ENCODE data around the gene DCAKD. TPM values are rescaled to one million over a fixed set of nuclear protein-coding genes. Genes with fewer than 3 reads are reported as not detected.

Gene DCAKD
- polyA plus RNA-seq, 4 donors, result 4.2 to 22.5 (median 11.4) TPM

GRCh38 chr17:45091778-45092425 is 40.5 kb upstream of the DCAKD start:
- H3K9me3 ChIP-seq (ENCODE audit: control insufficient read depth in 2 of 2, insufficient read depth in 1 of 2, low read depth in 1 of 2, low read length in 1 of 2), result no peaks in the 10 kb centered on the region
- FAIRE-seq (no peak), DNase-seq (no peak)
- H3K4me1 ChIP-seq (ENCODE audit: control insufficient read depth in 3 of 3, insufficient read depth in 2 of 3, low read depth in 1 of 3, low read length in 2 of 3), result no peaks in the 10 kb centered on the region
- WGBS, 3 donors, result 85 to 90% (median 87%) methylated on average over 11 of the region's 11 CpGs
- H3K4me3 ChIP-seq (ENCODE audit: low read depth in 1 of 3, low read length in 3 of 3), result no peak overlapping the region
- peaks cover 27 to 88% (median 38%) of the 10 kb centered on the region in 3 donors for H3K36me3 ChIP-seq (ENCODE audit: control insufficient read depth in 3 of 3, insufficient read depth in 2 of 3, low read depth in 1 of 3, low read length in 3 of 3)
- H3K27ac ChIP-seq (ENCODE audit: low read depth in 1 of 3, low read length in 2 of 3), result peak overlapping the region in 1 of 3 donors; percentile 52
- H3K27me3 ChIP-seq (ENCODE audit: control insufficient read depth in 3 of 3, insufficient read depth in 3 of 3, low read length in 3 of 3), result no peaks in the 10 kb centered on the region

GRCh38 chr17:45090711-45091110 is 39.3 kb upstream of the DCAKD start:
- Histone ChIP-seq H3K36me3 (ENCODE audit: control insufficient read depth in 3 of 3, insufficient read depth in 2 of 3, low read depth in 1 of 3, low read length in 3 of 3) (peaks cover 19 to 88% (median 28%) of the 10 kb centered on the region in 3 donors), H3K27me3 (ENCODE audit: control insufficient read depth in 3 of 3, insufficient read depth in 3 of 3, low read length in 3 of 3) (no peaks in the 10 kb centered on the region), H3K4me1 (ENCODE audit: control insufficient read depth in 3 of 3, insufficient read depth in 2 of 3, low read depth in 1 of 3, low read length in 2 of 3) (no peaks in the 10 kb centered on the region), H3K4me3 (ENCODE audit: low read depth in 1 of 3, low read length in 3 of 3) (no peak overlapping the region), H3K27ac (ENCODE audit: low read depth in 1 of 3, low read length in 2 of 3) (no peak overlapping the region), H3K9me3 (ENCODE audit: control insufficient read depth in 2 of 2, insufficient read depth in 1 of 2, low read depth in 1 of 2, low read length in 1 of 2) (no peaks in the 10 kb centered on the region)
- 79 to 90% (median 90%) methylated on average over 3 of the region's 3 CpGs for WGBS, 3 donors
- FAIRE-seq (no peak), DNase-seq (no peak)

GRCh38 chr17:45088741-45089140 is 37.3 kb upstream of the DCAKD start:
- no peak overlapping the region for H3K27ac ChIP-seq (ENCODE audit: low read depth in 1 of 3, low read length in 2 of 3)
- no peak for DNase-seq
- 83 to 91% (median 87%) methylated on average over 3 of the region's 3 CpGs for WGBS, 3 donors
- no peaks in the 10 kb centered on the region for H3K4me1 ChIP-seq (ENCODE audit: control insufficient read depth in 3 of 3, insufficient read depth in 2 of 3, low read depth in 1 of 3, low read length in 2 of 3)
- no peak overlapping the region for H3K4me3 ChIP-seq (ENCODE audit: low read depth in 1 of 3, low read length in 3 of 3)
- peaks cover 15 to 78% (median 26%) of the 10 kb centered on the region in 3 donors for H3K36me3 ChIP-seq (ENCODE audit: control insufficient read depth in 3 of 3, insufficient read depth in 2 of 3, low read depth in 1 of 3, low read length in 3 of 3)
- H3K9me3 ChIP-seq (ENCODE audit: control insufficient read depth in 2 of 2, insufficient read depth in 1 of 2, low read depth in 1 of 2, low read length in 1 of 2), result no peaks in the 10 kb centered on the region
- no peak for FAIRE-seq
- H3K27me3 ChIP-seq (ENCODE audit: control insufficient read depth in 3 of 3, insufficient read depth in 3 of 3, low read length in 3 of 3), result no peaks in the 10 kb centered on the region

GRCh38 chr17:45087978-45088377 is 36.5 kb upstream of the DCAKD start:
- Histone ChIP-seq H3K36me3 (ENCODE audit: control insufficient read depth in 3 of 3, insufficient read depth in 2 of 3, low read depth in 1 of 3, low read length in 3 of 3) (peaks cover 9 to 76% (median 22%) of the 10 kb centered on the region in 3 donors), H3K9me3 (ENCODE audit: control insufficient read depth in 2 of 2, insufficient read depth in 1 of 2, low read depth in 1 of 2, low read length in 1 of 2) (no peaks in the 10 kb centered on the region), H3K27me3 (ENCODE audit: control insufficient read depth in 3 of 3, insufficient read depth in 3 of 3, low read length in 3 of 3) (no peaks in the 10 kb centered on the region), H3K4me3 (ENCODE audit: low read depth in 1 of 3, low read length in 3 of 3) (no peak overlapping the region), H3K4me1 (ENCODE audit: control insufficient read depth in 3 of 3, insufficient read depth in 2 of 3, low read depth in 1 of 3, low read length in 2 of 3) (no peaks in the 10 kb centered on the region), H3K27ac (ENCODE audit: low read depth in 1 of 3, low read length in 2 of 3) (no peak overlapping the region)
- FAIRE-seq, result no peak
- DNase-seq, result no peak
- 69 to 88% (median 75%) methylated on average over 4 to 5 of the region's 5 CpGs for WGBS, 3 donors

GRCh38 chr17:45087504-45087975 is 36.1 kb upstream of the DCAKD start:
- no peak overlapping the region for H3K27ac ChIP-seq (ENCODE audit: low read depth in 1 of 3, low read length in 2 of 3)
- DNase-seq (no peak), FAIRE-seq (no peak)
- no peak overlapping the region for H3K4me3 ChIP-seq (ENCODE audit: low read depth in 1 of 3, low read length in 3 of 3)
- no peaks in the 10 kb centered on the region for H3K9me3 ChIP-seq (ENCODE audit: control insufficient read depth in 2 of 2, insufficient read depth in 1 of 2, low read depth in 1 of 2, low read length in 1 of 2)
- 21 to 56% (median 42%) methylated on average over 3 of the region's 3 CpGs for WGBS, 3 donors
- H3K4me1 ChIP-seq (ENCODE audit: control insufficient read depth in 3 of 3, insufficient read depth in 2 of 3, low read depth in 1 of 3, low read length in 2 of 3), result no peaks in the 10 kb centered on the region
- no peaks in the 10 kb centered on the region for H3K27me3 ChIP-seq (ENCODE audit: control insufficient read depth in 3 of 3, insufficient read depth in 3 of 3, low read length in 3 of 3)
- H3K36me3 ChIP-seq (ENCODE audit: control insufficient read depth in 3 of 3, insufficient read depth in 2 of 3, low read depth in 1 of 3, low read length in 3 of 3), result peaks cover 9 to 77% (median 22%) of the 10 kb centered on the region in 3 donors

- WGBS, 3 donors, result 70 to 85% (median 75%) methylated on average over 6 of the region's 6 CpGs
- FAIRE-seq (no peak), DNase-seq (no peak)
- Histone ChIP-seq H3K4me3 (ENCODE audit: low read depth in 1 of 3, low read length in 3 of 3) (no peak overlapping the region), H3K27me3 (ENCODE audit: control insufficient read depth in 3 of 3, insufficient read depth in 3 of 3, low read length in 3 of 3) (no peaks in the 10 kb centered on the region), H3K36me3 (ENCODE audit: control insufficient read depth in 3 of 3, insufficient read depth in 2 of 3, low read depth in 1 of 3, low read length in 3 of 3) (peaks cover 13 to 77% (median 22%) of the 10 kb centered on the region in 3 donors), H3K27ac (ENCODE audit: low read depth in 1 of 3, low read length in 2 of 3) (no peak overlapping the region), H3K9me3 (ENCODE audit: control insufficient read depth in 2 of 2, insufficient read depth in 1 of 2, low read depth in 1 of 2, low read length in 1 of 2) (no peaks in the 10 kb centered on the region), H3K4me1 (ENCODE audit: control insufficient read depth in 3 of 3, insufficient read depth in 2 of 3, low read depth in 1 of 3, low read length in 2 of 3) (no peaks in the 10 kb centered on the region)
These were observed 35.6 kb upstream of the DCAKD start for GRCh38 chr17:45086865-45087503.

GRCh38 chr17:45086391-45086790 is 35.0 kb upstream of the DCAKD start:
- H3K27ac ChIP-seq (ENCODE audit: low read depth in 1 of 3, low read length in 2 of 3), result no peak overlapping the region
- H3K36me3 ChIP-seq (ENCODE audit: control insufficient read depth in 3 of 3, insufficient read depth in 2 of 3, low read depth in 1 of 3, low read length in 3 of 3), result peaks cover 19 to 76% (median 20%) of the 10 kb centered on the region in 3 donors

GRCh38 chr17:45081047-45081703 is 29.7 kb upstream of the DCAKD start:
- Histone ChIP-seq H3K27ac (ENCODE audit: low read depth in 1 of 3, low read length in 2 of 3) (no peak overlapping the region), H3K27me3 (ENCODE audit: control insufficient read depth in 3 of 3, insufficient read depth in 3 of 3, low read length in 3 of 3) (no peaks in the 10 kb centered on the region), H3K36me3 (ENCODE audit: control insufficient read depth in 3 of 3, insufficient read depth in 2 of 3, low read depth in 1 of 3, low read length in 3 of 3) (peaks cover 4 to 49% (median 9%) of the 10 kb centered on the region in 3 donors), H3K9me3 (ENCODE audit: control insufficient read depth in 2 of 2, insufficient read depth in 1 of 2, low read depth in 1 of 2, low read length in 1 of 2) (no peaks in the 10 kb centered on the region), H3K4me1 (ENCODE audit: control insufficient read depth in 3 of 3, insufficient read depth in 2 of 3, low read depth in 1 of 3, low read length in 2 of 3) (peaks cover 0 to 4% (median 3%) of the 10 kb centered on the region in 3 donors), H3K4me3 (ENCODE audit: low read depth in 1 of 3, low read length in 3 of 3) (no peak overlapping the region)
- DNase-seq, result no peak
- FAIRE-seq, result no peak
- WGBS, 3 donors, result 84 to 94% (median 93%) methylated on average over 6 of the region's 6 CpGs

More at GRCh38 chr17:45086391-45086790, 35.0 kb upstream of the DCAKD start:
- Histone ChIP-seq H3K4me1 (ENCODE audit: control insufficient read depth in 3 of 3, insufficient read depth in 2 of 3, low read depth in 1 of 3, low read length in 2 of 3) (no peaks in the 10 kb centered on the region), H3K4me3 (ENCODE audit: low read depth in 1 of 3, low read length in 3 of 3) (no peak overlapping the region), H3K27me3 (ENCODE audit: control insufficient read depth in 3 of 3, insufficient read depth in 3 of 3, low read length in 3 of 3) (no peaks in the 10 kb centered on the region), H3K9me3 (ENCODE audit: control insufficient read depth in 2 of 2, insufficient read depth in 1 of 2, low read depth in 1 of 2, low read length in 1 of 2) (no peaks in the 10 kb centered on the region)
- no peak for FAIRE-seq
- no peak for DNase-seq
- 93 to 99% (median 97%) methylated on average over 4 of the region's 4 CpGs for WGBS, 3 donors
